ENCODE data around the gene ZNF669.
A peak's percentile ranks its signal among the peaks of the same experiment; 100 is the strongest.
"Not testable (repeated sequence)": the region's sequence is repeated elsewhere in the genome, so short reads cannot be mapped to it uniquely, and the experiment has no call there.

Gene ZNF669

DNA sequence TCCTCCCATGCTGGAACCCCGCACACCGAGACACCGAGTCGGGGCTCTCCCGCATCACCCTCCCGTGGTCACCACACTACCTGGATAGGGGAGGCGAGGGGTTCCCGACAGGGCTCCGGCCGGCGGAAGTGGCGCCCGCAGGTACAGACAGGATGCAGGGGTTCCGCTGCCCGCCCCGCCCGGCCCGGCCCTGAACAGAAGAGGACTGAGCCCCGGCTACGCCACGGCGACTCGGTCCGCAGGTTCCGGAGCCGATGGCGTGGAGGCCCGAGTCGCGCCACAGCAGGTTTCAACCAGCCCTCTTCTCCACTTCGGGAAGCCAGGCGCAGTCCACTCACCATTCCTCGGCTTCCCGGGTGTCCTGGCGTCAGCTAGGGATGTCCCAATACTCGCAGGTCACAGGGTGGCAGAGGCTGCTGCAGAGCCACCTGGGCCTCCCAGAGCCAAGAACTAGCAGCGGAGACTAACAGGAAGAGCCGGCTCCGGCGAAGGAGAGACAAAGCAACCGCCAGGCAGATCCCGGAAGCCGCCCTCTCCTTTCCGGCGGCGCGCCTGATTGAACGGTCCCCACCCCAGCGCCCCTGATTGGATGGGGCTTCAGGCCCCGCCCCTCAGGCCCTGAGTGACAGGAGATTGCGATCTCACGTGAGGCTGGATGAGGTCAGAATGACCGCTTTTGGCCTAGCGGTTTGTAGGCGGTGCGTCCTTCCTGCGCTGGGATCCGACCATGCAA, at the start of gene ZNF669:
Gene ZNF669, minus strand, starts transcription at position 498 of the 733 bp plus-strand sequence. Its CDS starts 157 bp downstream, at position 341.
- DNase-seq: peak; percentile 94 to 97

DNA sequence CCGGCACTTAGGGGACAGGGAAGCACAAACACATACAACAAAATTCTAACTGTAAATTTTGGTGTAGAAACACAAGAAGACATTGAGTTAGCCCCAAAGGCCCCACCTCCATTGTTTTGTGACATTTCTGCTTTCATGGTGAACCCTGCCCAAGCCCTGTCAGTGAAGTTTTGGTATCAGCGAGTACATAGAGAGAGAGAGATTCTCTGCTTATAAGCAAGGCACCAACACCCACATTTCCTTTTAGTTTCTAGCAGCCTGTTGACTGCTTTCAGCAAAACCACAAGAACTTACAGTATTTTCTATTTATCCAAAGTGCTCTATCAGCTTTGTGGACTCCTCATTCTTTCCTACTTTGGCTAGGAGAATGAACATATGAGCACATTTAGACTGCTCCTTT, 43.6 kb upstream of the ZNF669 start:
- DNase-seq: no peak

DNA sequence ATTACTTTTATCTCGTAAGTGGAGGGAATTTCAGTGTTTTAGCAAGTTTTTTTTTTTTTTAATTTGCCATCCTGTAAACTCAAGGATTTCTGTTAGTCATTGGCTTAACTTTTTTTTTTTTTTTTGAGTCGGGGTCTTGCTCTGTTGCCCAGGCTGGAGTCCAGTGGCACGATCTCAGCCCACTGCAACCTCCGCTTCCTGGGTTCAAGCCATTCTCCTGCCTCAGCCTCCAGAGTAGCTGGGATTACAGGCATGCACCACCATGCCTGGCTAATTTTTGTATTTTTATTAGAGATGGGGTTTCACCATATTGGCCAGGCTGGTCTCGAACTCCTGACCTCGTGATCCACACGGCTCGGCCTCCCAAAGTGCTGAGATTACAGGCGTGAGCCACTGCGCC, 43.0 kb upstream of the ZNF669 start:
- not testable (repeated sequence) for DNase-seq

DNA sequence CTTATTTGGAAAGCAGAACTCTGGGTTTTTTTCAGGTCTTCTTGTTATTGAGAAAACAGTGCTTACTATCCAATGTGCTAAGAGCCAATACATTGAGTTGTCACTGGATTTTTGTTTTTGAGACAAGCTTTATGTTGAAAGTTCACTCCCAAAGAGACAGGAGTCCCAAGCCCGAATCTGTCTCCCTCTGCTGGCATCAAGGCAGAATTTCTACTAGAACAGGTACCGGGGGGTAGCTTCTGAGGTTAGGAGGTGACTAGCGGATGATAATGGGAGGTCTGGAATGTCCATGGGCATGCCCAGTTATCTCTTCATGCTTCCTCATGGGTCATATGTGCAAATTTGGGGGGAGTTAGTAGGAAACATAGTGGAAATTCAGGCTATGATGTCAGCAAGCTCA, 42.5 kb upstream of the ZNF669 start:
- DNase-seq: no peak

DNA sequence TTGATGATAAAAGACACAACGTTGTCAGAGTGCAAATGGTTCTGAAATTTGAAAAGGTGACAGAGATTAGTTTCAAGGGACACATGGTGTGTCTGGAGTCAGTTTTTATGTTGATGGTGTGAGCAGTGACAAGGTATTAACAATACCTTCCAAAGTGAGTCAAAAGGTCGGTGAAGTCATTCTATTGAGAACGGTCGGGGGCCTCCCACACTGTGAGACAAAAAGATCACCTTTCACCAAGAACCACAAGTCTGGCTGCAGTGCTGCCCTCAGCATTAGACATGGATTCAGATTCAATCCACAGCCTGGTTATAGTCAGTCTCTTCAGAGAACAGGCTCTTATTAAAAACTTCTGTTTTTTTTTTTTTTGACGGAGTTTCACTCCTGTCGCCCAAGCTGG, 41.1 kb upstream of the ZNF669 start:
- DNase-seq: no peak

DNA sequence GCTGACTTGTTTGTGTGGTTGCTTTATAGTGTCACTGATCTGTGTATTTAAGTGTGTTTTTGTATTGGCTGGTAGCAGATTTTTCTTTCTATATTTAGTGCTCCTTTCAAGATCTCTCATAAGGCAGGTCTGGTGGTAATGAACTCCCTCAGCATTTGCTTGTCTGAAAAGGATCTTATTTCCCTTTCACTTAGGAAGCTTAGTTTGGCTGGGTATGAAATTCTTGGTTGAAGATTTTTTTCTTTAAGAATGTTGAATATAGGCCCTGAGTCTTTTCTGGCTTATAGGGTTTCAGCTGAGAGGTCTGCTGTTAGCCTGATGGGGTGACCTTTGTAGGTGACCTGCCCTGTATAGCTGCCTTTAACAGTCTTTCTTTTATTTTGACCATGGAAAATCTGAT, 35.4 kb upstream of the ZNF669 start:
- DNase-seq: not testable (repeated sequence)

DNA sequence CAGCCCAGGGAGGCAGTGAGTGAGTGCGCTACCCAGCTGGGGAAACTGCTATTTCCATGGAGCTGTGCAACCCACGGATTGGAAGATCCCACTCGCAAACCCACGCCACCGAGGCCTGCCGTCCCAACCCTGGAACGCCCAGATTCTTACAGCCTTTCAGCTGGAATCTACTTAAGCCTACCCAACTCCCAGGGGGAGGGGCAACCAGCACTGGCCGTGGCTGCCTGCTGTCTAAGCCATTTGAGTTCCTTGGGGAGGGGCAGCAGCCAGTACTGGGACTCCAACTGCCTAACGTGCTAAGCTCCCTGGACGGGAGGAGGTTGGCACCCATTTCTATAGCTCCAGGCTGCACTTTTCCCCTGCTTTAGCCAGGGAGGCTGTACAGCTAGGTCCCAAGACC, 27.1 kb upstream of the ZNF669 start:
- no peak for DNase-seq

DNA sequence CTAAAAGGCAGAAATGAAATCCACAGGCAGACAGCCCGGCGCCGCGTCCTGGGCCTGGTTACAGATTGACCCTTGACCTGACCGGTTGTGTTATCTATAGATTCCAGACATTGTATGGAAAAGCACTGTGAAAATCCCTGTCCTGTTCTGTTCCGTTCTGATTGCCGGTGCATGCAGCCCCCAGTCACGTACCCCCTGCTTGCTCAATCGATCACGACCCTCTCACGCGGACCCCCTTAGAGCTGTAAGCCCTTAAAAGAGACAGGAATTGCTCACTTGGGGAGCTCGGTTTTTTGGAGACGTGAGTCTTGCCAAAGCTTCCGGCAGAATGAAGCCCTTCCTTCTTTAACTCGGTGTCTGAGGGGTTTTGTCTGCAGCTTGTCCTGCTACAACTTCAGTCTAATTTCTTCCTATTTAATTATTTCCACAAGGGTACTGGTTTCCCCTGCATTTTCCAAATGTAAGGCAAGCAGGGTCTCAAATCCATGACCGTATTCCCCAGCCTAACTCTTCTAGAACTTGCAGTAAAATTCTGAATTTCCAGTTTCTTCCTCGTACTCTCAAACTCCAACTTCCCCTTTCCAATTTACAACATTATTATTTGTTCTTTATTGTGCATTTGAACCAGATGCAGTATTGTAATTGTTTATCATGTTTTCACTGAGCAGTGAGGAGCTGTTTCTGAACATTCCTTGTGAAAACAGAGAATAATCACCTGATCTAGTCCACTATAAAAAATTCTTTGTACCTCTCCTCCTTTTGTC, 23.5 kb upstream of the ZNF669 start:
- DNase-seq: peak in 1 of 2 donors; percentile 29

DNA sequence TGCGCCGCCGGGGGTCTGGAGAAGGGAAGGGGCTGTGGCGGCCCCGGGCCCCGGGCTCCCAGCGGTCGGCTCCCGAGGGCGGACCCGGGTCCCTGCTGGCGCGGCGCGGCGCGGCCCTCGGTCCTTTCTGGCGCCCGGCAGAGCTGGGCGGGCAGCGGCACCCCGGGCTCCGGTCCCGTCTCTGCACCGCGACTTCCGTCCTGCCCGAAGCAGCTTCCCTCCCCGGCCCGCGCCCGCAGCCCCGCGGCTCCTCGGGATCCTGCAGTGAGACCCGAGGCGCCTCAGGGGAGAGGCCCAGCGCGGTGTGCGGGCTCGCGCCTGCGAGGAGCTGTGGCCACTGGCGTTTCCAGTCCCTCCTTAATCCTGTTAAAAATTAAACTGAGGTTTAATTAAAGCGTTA, 22.4 kb upstream of the ZNF669 start:
- DNase-seq: not testable (repeated sequence)

DNA sequence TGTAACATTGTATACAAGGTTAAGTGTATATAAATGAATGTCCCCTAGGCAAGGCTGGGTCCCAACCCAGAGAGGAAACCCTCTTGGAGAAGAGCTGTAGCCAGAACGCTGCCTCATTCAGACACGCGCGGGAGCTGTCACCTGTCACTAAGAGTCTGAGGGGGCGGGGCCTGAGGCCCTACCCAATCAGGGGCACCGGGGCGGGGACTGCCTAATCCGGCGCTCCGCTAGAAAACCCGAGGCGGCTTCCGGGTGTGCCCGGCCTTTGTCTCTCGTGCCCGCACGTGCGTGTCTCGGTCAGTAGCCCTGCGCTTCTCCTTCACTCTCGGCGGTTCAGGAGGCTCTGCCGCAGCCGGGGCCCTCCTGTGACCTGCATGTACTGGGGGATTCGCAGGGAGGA, 22.0 kb upstream of the ZNF669 start:
- DNase-seq: not testable (repeated sequence)

DNA sequence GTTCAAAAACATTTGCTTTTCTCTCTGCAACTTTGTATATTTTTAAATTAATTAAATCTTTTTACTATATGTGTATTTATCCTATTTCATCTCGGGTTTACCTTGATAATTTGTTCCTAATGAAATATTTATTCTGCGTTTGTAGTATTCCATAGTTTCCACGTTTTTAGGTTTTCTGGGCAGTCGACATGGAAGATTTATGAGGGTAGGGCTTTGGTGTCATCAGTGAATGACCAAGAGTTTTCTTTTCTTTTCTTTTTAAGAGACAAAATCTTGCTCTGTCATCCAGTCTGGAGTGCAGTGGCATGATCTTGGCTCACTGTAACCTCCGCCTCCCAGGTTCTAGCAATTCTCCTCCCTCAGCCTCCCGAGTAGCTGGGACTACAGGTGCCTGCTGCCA, 17.2 kb upstream of the ZNF669 start:
- DNase-seq: no peak

DNA sequence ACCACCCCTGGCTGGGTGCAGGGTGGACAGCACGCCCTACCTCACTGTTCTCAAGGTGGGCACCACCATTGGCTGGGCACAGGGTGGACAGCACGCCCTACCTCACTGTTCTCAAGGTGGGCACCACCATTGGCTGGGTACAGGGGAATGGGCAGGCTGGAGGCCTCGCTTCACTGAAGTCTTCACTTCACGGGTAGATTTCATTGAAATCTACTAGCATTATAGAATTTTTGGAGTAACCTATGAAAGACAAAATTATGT, 16.2 kb upstream of the ZNF669 start:
- not testable (repeated sequence) for DNase-seq

DNA sequence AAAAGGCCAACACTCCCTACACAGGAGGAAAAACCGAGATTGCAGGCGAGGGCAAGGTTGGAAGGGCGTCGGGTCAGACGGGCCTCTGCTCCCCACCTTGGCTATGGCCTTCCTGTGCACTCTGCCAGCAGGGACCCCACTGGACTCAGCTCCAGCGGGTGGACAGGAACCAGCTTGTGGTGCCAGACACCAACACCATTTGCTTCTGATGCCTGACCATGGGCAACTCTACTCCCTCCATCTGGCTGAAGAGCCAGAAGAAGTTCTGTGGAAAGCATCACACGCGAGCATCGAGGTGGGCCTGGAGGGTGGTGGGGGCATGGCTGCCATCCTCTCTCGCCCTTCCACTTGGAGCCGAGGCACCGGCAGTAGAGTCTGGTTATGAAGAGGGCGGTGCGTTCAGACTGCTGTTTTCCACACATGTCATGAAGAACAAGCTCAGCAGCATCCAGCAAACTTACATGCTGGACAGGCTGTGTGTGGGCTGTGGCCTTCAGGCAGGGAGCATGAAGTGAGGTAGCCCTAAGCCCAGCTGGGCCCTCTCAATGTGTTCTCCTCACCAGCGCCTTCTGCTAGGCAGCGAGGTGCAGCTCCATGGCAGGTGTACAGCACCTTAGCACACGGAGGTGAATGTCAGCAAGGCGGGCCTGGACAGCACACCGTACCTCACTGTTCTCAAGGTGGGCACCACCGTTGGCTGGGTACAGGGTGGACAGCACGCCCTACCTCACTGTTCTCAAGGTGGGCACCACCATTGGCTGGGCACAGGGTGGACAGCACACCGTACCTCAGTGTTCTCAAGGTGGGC, 15.6 kb upstream of the ZNF669 start:
- DNase-seq: no peak

DNA sequence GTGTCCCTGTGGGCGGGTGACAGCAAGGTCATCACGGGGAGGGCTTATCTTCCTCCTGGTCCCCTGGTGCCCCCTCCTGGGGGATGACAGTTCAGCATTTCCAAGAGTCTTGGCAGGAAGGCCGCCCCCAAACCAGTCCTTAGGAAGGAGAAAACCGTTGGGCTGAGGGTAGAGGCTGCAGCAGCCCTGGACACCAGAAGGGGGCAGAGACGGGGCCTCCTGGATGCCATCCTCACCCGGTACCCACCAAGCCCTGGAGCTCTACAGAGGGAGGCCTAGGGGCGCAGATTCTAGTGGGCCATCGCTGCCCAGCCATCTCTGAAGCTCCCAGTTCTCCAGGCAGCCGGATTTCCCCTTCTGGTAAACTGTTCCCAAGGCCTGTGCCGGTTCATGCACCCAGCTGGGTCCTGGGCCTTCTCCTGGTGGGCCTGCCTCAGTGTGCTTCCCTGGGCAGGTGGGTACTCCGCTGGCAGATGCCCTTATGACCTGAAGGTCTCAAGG, 14.8 kb upstream of the ZNF669 start:
- DNase-seq: no peak

DNA sequence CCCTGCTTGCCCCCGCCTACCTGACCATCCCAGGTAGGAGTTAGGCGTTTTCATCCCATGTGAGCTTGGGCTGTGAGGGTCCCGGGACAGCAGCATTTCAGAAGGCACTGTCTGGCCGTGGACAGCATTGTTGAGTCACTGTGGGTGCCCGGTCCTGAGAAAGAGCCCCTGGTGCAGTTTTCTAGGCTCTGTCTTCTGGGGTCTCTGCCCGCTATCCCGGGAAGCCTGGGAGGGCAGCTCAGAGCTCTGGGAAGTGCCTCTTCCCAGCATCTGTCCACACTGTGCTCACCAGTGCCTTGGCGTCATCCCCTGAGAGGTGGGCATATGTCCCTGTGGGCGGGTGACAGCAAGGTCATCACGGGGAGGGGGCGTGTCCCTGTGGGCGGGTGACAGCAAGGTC, 11.4 kb upstream of the ZNF669 start:
- DNase-seq: no peak

DNA sequence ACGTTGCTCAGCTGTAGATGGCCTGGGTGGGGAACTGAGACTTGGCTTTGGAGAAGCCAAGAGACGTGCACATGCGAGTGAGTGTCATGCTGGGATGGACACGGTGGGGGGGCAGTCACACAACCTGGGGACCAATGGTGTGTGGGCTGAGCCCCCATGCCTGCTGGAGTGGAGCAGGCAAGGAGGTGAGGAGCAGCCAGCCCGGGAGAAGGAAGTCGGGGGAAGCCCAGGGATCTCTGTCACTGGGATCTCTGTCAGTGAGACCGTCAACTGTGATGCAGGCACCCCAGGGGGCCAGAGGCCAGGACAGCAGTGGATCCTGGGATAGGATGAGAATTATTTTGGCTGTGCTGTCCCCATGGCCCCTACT, 11.0 kb upstream of the ZNF669 start:
- DNase-seq: no peak

DNA sequence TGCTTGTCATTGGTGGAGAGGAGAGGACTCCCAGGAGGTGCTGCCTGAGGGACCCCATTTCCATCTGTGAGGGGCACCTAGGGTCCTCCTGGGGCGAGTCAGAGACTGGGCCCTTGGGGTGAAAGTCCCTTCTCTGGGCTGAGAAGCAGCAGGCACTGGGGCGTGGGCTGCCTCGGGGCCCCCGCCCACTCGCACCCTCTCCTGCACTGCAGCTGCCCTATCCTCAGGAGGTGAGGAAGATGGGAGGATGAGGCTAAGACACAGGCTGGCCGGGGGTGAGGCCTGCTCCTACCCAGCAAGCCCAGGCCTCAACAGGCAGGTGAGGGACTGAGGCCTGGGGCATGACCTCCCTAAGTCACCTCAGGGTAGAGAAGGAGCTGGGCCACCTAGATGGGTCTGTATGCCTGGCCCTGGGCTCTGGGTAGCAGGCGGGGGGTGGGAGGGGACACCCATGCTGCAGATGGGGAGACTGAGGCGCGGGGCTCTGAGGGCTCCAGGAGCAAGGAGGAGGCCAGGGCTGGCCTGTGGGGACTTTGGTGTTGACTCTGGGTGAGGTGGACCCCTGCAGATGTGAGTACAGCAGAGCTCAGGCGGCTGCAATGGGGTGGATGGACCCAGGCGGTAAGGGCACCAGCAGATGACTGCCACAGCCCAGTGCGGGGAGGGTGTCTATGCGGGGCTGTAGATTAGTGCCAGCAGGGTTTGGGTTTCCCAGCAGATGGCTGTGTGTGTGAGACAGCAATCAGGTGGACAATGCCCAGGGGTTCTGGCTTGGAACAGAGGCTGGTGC, 10.4 kb upstream of the ZNF669 start:
- no peak for DNase-seq

DNA sequence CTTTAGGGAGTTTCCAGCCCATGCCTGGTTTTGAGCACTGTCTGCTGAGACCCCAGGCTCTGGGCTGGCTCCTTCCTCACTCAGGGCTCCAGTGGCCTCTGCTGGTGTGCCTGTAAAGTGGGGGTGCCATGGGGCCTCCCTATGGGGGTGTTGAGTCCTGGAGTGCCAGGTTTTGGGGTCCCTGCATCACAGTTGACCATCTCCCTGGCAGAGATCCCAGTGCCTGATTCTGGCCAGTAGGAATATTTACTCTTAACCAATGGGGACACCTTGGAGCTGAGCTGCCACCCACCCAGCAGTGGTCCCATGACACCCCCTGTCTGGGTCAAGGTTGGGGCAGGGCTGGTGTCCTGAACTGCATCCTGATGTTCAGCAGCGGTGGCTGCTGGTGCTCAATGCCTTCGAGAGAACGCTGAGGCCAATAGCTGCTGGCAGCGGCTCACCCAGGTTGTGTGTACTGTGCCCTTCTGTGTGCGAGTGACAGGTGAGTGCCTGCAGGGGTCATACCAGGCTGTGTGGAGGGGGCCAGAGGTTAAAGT, 9.6 kb upstream of the ZNF669 start:
- no peak for DNase-seq

DNA sequence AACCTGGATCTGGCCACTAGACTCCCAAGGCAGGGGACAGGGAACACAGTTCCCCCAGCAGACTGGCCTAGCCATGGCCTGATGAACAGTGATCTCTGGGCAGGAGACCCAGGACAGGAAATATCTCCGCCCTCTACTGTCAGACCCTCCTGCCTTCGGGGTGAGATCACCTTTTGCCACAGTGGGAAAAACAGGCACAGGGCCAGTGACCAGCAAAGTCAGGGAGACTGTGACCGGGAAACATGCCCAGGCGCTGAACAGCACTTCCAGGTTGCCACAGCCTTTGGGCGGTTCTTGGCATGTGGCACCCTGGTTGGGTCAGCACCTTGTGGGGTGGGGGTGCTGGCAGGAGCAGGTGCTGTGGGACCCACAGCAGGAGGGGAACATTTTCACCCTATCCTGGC, 8.9 kb upstream of the ZNF669 start:
- DNase-seq: no peak

DNA sequence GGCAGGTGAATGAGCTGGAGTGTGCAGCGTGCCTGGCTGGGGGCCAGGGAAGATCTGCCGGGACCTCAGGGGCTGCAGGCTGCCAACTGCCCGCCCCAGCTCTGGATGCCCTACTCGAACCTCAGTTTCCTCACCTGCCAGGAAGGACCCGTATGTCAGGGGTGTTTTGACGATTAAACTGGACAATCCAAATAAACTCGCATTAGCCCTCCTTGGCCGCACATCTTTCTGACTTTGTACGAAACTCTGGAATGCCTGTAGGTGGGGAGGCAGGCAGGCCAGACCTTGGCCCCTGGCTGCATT, 8.3 kb upstream of the ZNF669 start:
- no peak for DNase-seq

DNA sequence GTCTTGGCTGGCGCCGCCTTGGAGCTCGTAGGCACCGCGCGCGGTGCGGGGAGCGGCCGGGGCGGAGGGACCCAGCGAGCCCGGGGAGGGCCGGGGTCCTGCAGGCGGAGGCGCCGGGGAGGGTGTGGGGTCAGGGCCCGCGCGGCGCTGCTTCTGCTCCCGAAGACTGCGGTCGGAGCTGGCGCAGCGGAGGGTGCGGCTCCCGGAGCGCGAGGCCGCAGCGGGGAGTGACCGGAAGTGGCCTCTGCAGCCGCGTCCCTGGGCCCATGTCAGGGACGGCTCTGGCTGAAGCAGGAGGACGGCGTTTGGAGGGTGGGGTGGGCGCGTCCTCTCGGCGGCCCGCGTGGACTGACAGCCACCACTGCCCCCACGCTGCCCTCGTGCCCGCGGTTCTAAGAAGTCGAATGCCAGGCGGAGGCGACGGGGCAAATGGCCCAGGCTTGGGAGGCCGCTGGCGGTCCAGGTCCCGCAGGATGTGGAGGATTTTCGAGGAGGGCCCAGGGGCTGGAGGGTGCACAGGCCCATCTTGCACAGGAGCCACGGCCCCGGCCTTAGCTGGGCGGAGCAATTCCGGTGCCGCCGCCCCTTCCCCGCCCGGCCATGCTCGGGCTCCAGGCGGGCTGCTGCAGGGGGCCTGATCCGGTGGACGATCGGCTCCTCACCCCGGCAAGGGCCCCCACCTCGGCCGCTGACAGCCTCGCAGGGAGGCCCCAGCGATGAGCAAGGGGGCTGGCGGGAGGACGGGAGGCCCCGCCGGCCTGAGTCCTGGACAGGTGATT, 7.7 kb upstream of the ZNF669 start:
- peak; percentile 41 to 43 for DNase-seq

DNA sequence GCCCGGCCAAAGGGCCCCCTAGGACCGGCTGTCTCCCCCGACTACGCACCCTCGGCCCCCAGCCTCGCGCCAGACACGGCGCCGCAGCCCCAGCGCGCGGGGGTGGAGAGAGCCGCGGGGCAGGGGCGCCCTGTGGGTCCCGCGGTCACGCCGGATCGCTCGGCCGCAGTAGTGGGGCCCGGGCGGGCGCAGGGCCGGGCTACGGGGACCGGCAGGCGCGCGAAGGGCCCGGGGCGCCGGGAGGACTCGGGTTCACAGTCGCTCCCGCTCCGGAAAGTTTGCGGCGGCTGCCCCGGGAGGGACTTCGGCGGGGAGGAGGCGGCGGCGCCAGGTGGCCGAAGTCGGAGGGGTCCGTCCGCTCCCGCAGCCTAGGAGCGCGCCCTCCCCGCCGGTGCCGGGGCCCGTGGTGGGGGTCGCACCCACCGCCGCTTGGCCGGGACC, 7.1 kb upstream of the ZNF669 start:
- DNase-seq: no peak

Data from inflammatory macrophage treated with lipopolysaccharide for 1 hour (primary cell).